GM12891 (cell line): ENCODE measurements around the gene APOBEC3A.

Experiments used
- PAX5 ChIP-seq: IDR thresholded peaks from 2 replicates; pipeline ENCODE4 v1.6.1; 2011; ENCODE audit warnings: low read length, moderate library complexity, mild to moderate bottlenecking; ENCODE audit not compliant: insufficient read depth, severe bottlenecking
- POLR2A ChIP-seq: IDR thresholded peaks from 2 replicates; pipeline ENCODE4 v1.6.1; 2011; ENCODE audit warnings: low read depth, low read length, control low read depth
- POLR2AphosphoS5 ChIP-seq: IDR thresholded peaks from 2 replicates; pipeline ENCODE4 v1.6.1; 2011; ENCODE audit warnings: low read depth, low read length, control low read depth
- POU2F2 ChIP-seq: IDR thresholded peaks from 2 replicates; pipeline ENCODE4 v1.6.1; 2011; ENCODE audit warnings: low read depth, mild to moderate bottlenecking, control low read depth, low read length, moderate library complexity
- SPI1 ChIP-seq: IDR thresholded peaks from 2 replicates; pipeline ENCODE4 v1.6.1; 2011; ENCODE audit warnings: low read depth, low read length, control low read depth
- TAF1 ChIP-seq: IDR thresholded peaks from 2 replicates; pipeline ENCODE4 v1.6.1; 2011; ENCODE audit warnings: low read depth, low read length, control low read depth

DNA sequence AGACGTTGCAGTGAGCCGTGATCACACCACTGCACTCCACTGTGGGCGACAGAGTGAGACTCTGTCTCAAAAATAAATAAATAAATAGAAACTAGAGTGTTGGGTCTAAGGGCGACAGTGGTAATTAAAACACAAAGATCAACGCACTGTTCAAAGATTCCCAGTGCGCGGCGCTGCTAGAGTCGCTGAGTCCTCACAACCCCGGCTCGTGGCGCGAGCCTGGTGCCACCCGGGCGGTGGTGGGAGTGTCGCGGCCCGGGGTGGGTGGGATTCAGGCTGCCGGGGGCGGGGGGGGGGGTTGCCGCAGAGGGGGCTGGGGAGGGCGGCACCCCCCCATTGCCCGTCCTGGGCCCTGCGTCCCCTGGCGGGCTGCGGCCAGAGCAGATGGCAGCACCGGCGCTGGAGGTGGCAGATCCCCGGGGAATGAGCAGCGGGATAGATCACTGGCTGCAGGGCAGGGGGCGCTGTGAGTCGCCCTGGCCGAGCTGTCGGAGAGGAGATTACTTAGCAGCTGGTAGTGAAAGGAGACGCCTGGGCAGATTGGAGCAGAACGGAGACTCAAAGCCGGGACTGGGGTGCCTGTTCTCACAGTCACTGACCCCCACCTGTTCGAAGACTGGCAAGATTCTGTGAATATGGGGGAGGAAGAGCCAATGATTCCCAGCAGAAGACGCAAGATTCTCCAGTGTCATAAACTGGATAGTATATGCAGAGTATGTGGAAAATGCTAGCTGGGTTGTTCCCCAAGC lies 30.2 kb upstream of the APOBEC3A start:
- no peak for TF ChIP-seq SPI1
- no peak for TF ChIP-seq POLR2AphosphoS5
- no peak for TF ChIP-seq POLR2A
- TF ChIP-seq TAF1: no peak
- no peak for TF ChIP-seq PAX5
- no peak for TF ChIP-seq POU2F2
